Lung microvascular endothelial cell (primary cell): Measurements from ENCODE around the gene SKAP2. TPM values are rescaled to one million over a fixed set of nuclear protein-coding genes. Genes with fewer than 3 reads are reported as not detected.

Experiments used
- DNase-seq, 2 donors: peaks; one replicate each; pipeline versions ENCODE4 v3.0.0 to v3.0.0-alpha.2; 2010; ENCODE audit warnings: low read depth in 2 of 2
- total RNA-seq: library from RNA; depleted of rRNA; stranded (reverse); fragments of >200 nt; gene quantifications from 2 replicates; pipeline ENCODE4 v1.2.1, GENCODE V29; 2014

The SKAP2 gene
- total RNA-seq, 1 donor from 2014 or later, result 13.7 TPM

DNA sequence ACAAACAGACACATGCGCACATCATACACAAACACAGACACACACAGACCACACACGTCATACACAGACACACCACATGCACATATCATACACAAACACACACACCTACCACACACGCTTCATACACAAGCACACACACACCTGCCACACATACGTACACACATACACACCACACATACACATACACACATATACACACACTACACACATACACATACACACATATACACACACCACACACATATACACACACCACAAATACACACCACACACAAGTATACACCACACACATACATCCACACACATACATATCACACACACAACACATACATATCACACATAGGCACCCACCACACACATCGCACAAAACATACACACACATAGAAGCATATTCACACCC, 224.7 kb downstream of the SKAP2 start:
- no peak for DNase-seq

- DNase-seq, result no peak
Observed at GRCh38 chr7:26639111-26639510, 225.3 kb downstream of the SKAP2 start.

DNA sequence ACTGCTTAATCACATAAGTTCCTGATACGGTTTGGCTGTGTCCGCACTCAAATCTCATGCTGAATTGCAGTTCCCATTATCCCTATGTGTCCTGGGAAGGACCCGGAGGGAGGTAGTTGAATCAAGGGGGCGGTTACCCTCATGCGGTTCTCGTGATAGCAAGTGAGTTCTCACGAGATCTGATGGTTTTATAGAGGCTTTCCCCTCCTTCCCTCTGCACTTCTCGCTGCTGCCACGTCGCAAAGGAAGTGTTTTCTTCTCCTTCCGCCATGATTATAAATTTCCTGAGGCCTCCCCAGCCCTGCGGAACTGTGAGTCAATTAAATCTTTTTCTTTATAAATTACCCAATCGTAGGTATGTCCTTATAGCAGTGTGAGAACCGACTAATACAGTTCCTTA, 226.2 kb downstream of the SKAP2 start:
- DNase-seq, result peak in 1 of 2 donors; percentile 4

- DNase-seq, result peak in 1 of 2 donors; percentile 34
Observed at GRCh38 chr7:26637610-26638009, 226.8 kb downstream of the SKAP2 start.

DNA sequence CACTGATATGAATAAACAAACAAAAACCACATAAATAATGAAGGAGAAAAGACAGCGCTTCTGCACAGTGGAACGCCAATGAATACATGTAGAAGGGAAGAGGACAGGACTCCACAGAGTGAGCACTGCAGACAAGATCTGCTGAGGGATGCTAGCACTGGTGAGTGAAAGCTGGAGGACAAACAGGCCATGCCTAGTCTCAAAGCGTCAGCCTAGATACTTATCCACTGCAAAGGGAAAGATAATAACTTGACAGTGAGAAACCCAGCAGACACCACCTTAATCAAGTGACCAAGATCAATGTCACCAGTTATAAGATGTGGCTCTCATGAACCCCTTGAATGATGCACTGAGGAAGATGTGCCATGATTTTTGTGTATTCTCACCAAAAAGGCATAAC, 227.6 kb downstream of the SKAP2 start:
- DNase-seq, result no peak

GRCh38 chr7:26633557-26633956, 230.8 kb downstream of the SKAP2 start:
- no peak for DNase-seq

GRCh38 chr7:26631601-26632000, 232.8 kb downstream of the SKAP2 start:
- DNase-seq, result no peak

DNA sequence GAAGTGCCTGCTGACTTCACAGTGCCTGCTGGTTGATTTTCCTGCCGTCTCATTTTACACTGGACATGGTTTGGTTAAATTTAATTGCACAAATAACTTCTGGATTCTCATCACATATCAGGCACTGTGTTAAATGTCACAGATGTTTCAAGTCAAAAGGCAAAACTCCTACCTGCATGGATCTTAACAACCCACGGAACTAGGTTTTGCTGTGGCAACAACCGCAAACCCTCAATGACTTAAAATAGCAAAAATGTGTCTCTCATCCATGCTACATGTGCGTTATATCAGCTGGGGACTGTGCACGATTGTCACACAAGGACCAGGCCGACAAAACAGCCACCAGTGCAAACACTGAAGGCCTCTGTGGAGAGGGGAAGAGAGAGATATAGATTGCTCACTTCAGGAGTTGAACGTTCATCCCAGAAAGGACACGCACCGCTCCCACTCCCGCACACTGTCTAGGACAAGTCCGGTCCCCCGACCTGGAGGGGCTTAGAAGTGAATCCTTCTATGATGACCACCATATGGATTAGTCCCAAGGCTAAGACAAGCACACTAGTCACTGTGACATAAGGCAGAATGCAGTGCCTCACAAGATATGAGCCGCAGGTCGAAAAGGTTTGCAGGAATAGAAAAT, 233.3 kb downstream of the SKAP2 start:
- DNase-seq, result no peak

DNA sequence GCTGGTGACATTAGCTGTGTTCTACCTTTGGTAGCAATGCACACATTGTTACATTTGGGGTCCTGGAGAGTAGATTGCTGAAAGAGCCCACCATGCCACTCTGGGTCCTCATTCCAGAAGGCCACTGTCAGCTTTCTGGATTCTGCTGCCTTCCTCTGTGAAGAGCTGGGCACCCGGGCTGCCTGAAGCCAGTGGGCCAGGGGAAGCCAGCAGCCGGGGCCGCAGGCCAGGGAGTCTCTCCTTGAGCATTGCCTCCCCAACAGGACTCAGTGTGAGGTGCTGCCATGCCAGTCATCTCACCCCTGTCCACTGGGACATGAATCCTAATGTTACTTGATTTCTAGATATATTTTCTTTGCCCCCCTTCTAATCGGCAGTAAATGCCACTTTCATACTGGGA, 234.0 kb downstream of the SKAP2 start:
- no peak for DNase-seq

- no peak for DNase-seq
Observed at GRCh38 chr7:26629696-26630095, 234.7 kb downstream of the SKAP2 start.

- DNase-seq, result no peak
Observed at GRCh38 chr7:26627891-26628341, 236.5 kb downstream of the SKAP2 start.

- DNase-seq, result no peak
Observed at GRCh38 chr7:26627221-26627620, 237.2 kb downstream of the SKAP2 start.

GRCh38 chr7:26626687-26627086, 237.7 kb downstream of the SKAP2 start:
- no peak for DNase-seq

GRCh38 chr7:26626156-26626555, 238.2 kb downstream of the SKAP2 start:
- DNase-seq, result no peak

DNA sequence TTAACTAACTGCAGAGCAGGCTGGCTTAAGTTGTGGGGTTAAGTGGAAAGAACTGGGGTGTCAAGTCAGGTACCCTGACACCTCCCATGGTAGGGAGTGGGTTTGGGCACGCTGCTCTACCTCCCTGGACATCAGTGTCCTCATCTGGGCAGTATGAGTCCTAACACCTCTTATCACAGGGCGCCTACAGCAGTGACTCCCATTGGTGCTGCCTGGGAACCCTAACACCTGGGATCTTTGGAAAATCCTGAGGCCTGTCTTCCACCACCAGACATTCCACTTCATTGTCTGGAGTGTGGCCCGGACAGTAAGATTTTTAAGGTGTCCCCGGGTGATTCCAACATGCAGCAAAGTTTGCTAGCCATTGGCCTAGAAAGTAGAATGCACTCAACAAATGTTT, 239.1 kb downstream of the SKAP2 start:
- no peak for DNase-seq

DNA sequence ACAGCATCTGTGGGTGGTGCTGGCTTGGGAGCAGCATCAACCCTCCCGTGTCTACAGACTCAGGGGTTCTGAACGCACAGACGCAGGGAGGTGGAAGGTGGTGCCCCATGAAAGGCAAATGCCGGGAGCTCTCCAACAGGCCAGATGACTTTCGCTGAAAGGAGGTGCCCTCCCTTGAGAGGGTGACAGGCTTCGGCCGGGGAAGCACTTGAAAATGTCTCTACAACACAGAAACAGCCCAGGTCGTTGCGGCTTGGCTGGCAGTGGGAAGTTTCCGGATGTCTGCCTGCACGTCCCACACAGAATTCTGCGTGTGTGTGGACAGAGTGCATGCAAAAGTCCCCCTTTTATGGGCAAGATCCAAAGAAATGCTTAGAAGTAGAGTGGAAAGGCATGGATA, 239.6 kb downstream of the SKAP2 start:
- DNase-seq, result no peak

- DNase-seq, result no peak
Observed at GRCh38 chr7:26624431-26624830, 240.0 kb downstream of the SKAP2 start.

- peak; percentile 6 to 7 for DNase-seq
Observed at GRCh38 chr7:26620352-26620751, 244.0 kb downstream of the SKAP2 start.

- DNase-seq, result no peak
Observed at GRCh38 chr7:26619348-26619984, 244.9 kb downstream of the SKAP2 start.

DNA sequence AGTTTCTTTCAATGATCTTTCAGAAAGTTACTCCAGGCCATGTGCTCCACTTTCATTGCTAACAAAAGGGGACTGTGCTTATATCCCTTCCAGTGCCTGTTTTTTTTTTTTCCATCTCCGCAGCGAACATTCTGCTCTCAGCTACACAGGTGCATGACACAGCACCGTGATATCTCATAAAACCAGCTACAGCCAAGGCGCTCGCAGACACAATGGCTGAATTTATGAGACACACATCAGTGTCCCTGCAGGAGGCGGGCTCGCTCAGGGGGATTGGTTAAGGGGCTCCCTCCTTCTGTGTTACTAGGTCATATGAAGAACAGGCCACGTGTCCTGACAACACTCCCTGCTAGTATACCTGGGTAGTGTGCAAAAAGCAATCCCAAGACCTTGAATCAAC, 245.5 kb downstream of the SKAP2 start:
- no peak for DNase-seq

DNA sequence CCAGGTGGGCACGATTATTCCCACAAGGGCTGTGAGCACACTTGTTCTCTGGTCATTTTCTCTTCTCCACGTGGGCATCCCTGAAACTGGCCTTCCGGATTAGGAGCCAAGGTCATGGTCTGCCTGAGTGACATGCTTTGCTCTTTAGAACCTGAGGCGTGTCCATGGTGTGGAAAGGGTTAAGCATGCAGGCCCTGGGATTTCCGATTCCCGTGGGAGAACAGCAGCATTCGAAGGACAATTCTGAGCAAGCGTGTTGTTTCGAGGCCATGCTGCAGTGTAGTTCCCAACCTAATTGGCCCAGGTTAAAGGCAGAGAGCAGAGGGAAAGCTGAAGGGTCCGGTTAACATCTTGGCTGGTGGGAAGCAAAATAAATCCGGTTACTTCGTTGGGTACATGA, 245.9 kb downstream of the SKAP2 start:
- DNase-seq, result no peak
